GM18868 (cell line): Measurements from ENCODE around the gene NOTCH1.

Source experiments
- ATAC-seq: cut with Tn5 transposase; IDR thresholded peaks from one replicate; pipeline ENCODE4 v1.9.1; 2021; ENCODE audit warnings: mild to moderate bottlenecking, moderate library complexity; ENCODE audit not compliant: unreplicated experiment

Gene NOTCH1

GRCh38 chr9:136532799-136533774 lies 12.8 kb downstream of the NOTCH1 start:
- ATAC-seq, result no peak

DNA sequence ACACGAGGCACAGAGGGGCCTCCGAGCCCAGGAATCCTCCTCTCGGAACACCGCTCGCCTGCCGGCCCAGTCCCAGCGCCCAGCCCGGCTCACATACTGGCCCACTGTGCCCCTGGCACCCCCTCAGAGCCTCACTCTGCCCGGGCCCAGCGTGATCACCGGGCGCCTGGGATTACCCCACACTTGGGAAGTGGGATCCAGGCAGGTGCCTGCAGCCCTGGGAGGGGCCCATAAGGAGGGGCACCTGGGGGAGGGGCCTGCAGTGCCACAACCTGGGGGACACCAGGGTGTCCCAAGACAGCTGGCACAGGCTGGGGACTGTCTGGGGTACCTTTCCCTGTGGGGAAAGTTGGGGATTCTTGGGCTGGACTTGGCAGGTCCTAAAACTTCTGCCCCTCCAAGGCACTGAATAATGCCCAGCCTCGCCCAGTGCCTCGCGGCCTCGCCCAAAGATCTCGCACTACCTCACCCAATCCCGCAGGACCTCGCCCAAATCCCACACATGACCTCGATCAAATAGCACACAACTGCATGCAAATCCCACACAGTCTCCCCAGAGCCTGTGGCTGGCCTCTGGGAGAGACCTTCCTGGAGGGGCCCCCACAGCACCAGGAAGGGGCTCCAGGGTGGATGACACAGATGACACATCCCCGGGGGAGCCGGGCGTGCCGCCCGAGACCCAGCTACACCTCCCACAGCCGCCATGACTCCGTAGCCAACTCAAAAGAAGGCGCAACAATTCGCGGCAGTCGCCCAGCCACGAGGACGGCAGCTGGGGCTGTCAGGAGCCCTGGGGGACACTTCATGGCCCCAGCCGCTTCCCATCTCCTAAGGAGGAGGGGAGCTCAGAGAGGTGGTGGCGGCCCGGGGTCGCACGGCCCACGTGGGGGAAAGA lies 13.7 kb downstream of the NOTCH1 start:
- no peak for ATAC-seq

DNA sequence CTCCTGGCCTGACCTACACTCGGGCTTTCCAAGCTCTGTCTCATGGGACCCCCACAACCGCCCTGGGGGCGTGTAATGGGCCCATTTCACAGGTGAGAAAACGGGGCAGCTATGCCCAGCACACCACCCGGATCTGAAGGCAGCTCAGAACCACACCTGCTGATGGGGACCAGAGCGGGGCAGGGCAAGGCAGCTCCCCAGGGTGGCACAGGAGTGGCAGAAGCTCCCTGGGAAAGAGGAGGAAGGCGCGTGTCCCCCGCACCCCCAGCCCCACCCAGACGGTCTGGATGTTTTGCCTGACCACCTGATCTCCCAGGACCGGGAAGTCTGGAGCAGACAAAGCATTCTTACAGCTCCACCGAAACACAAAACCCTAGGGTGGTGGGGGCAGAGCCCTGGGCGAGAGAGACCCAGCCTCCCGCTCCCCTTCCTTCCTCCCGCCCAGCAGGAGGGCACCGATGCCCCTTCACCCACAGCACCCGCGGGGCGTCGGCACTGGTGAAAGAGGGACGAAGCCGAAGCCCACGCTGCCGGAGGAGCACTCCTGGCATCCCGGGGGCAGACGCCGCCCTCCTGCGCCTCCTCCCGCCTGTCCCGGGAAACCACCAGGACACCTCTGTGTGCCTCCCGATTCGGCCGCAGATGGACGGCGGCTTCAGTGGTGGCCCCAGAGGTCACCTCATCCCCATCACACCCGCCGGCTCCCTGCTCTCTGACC lies 14.5 kb downstream of the NOTCH1 start:
- no peak for ATAC-seq

- no peak for ATAC-seq
Observed at GRCh38 chr9:136530461-136531089, 15.3 kb downstream of the NOTCH1 start.

- ATAC-seq, result no peak
Observed at GRCh38 chr9:136529516-136530460, 16.1 kb downstream of the NOTCH1 start.

GRCh38 chr9:136528716-136529341 lies 17.0 kb downstream of the NOTCH1 start:
- ATAC-seq, result no peak

DNA sequence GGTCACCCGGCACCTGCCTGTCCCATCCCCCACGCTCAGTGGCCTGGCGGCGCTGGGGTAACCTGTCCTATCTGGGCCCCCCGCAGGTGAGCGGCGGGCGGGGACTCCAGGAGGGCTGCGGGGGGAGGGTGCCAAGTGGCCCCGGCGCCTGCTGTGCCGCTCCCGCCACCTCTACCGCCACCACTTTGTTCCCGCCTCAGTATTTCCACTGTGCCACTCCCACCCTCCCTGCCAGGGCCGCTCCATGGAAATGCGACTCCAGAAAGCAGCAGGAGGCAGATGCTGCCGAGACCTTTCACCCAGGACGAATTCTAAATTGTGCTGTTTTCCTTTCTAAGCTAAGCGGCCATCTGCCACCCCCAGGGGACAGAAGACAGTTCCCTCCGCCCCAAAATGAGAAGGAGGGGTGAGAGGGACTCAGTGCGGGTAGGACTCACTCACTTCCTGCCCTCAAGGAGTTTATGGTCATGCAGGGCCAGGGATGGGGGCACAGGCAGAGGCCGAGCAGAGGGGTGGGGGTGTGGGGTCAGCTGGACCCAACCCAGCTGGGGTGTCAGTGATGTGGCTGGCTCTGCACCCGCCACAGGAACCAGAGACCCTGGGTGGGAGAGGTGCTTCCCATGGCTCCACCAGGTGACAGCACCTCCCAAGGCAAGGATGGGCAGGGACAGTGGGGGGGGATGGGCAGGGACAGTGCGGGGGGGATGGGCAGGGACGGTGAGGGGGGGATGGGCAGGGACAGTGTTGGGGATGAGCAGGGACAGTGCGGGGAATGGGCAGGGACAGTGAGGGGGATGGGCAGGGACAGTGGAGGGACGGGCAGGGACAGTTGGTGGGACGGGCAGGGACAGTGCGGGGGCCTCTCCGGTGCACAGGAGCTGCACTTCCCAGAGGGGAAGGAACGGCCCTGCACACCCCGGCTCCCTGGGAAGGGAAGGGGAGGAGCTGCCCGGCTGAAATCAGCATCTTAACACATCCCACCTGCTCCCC lies 17.8 kb downstream of the NOTCH1 start:
- ATAC-seq, result no peak

GRCh38 chr9:136527131-136527530 lies 18.7 kb downstream of the NOTCH1 start:
- ATAC-seq, result no peak

- no peak for ATAC-seq
Observed at GRCh38 chr9:136526625-136527066, 19.2 kb downstream of the NOTCH1 start.

- no peak for ATAC-seq
Observed at GRCh38 chr9:136525841-136526499, 19.9 kb downstream of the NOTCH1 start.

- no peak for ATAC-seq
Observed at GRCh38 chr9:136525207-136525606, 20.6 kb downstream of the NOTCH1 start.

GRCh38 chr9:136522314-136523237 lies 23.3 kb downstream of the NOTCH1 start:
- ATAC-seq, result no peak

DNA sequence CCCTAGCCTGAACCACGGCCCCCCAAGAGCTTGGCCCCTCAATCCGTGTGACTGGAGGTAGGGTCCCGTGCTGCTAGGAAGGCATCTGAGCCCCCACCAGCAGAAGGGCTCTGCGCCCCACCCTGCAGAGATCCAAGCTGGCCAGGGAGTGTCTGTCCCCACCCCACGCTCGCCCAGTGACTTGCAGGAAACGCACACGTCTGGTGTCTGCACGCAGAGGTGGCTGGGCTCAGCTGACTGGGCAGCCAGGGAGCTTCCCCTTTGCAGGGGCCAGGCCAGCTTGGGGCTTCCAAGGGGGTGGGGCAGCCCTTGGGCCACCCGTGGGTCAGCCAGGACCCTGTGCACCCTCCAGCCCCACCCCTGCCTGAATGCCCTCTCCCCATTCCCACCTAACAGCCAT lies 24.3 kb downstream of the NOTCH1 start:
- no peak for ATAC-seq

DNA sequence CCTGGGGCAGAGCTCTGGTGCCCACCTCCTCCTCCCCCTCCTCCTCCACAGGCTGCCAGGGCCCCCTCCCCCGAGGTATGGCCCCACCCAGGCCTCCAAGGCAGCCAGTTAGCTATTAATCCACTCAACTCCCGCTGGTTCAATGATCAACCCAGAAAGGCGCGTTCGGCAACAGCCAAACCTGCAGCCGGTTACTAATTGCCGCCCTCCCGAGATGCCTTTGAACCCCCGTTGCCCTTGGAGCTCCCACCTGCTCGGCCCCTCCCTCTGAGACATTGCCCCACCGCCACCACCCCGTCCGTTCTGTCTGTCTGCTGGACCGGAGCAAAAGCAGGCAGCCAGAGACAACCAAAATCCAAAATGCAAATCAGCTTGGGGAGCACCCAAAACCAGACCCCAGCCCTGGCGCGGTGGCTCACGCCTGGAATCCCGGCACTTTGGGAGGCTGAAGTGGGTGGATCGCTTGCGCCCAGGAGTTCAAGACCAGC lies 25.8 kb downstream of the NOTCH1 start:
- no peak for ATAC-seq

DNA sequence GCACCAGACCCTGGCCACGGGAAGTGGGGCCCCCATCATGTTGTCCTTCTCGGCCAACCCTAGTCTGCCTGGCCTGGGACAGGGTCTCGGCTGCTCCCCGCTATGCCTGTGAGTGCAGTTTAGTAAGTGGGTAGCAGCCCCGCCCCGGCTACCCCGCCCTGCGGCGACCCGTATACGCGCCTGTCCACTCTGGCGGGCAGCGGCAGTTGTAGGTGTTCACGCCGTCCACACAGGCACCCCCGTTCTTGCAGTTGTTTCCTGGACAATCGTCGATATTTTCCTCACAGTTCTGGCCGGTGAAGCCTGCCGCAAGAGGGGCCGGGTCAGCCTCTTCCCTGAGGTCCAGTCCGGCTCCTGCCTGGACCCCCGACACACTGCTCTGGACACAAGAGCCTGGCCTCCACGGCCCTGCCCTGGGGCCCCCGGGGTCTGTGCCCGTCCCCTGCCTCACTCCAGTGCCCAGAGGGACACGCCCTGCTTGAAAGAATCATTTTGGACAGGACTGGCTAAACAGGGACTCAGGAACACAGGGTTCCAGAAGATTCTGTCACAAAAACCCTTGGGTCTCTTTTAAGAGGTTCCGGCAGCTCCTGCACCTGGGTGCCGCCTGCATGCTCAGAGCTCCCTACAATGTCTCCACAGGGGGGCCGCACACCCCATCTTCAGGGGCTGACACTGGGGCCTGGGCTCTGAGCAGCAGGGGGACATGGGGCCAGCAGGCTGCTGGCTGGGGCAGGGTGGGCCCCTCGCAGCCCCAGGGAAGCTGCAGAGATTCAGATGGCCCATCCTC lies 26.4 kb downstream of the NOTCH1 start:
- no peak for ATAC-seq
